ENCODE results near the gene ADAMTS8. TPM values are rescaled to one million over a fixed set of nuclear protein-coding genes. Genes with fewer than 3 reads are reported as not detected.

The ADAMTS8 gene
- total and polyA plus RNA-seq, 2 donors (not counting 3 experiments of a cell fraction or from before 2014, with no cell fraction given), result not detected

DNA sequence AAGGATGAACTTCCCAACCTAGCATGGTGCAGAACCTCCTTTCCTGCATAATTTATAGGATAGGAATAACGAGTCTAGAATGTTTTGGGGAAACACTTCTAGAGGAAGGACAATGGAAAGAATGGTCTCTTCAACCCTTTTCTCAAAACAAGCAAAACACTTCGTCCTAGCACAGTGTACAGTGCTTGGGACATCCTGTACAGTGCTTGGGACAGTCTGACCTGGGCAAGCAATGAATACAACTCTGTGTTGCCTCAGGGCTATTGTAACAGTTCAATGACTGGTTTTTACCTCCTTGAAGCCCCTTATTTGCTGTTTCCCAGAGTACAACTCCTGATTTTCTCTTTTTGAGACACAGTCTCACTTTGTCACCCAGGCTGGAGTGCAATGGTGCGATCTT is 1.6 kb upstream of the ADAMTS8 start:
- Histone ChIP-seq H2AFZ (ENCODE audit: low read depth, low read length) (no peak overlapping the region), H3K27me3 (ENCODE audit: control insufficient read depth in 2 of 2, insufficient read depth in 2 of 2, low read length in 2 of 2) (peaks cover 42 to 48% of the 10 kb centered on the region in 2 experiments)
- TF ChIP-seq, protein P1, sequence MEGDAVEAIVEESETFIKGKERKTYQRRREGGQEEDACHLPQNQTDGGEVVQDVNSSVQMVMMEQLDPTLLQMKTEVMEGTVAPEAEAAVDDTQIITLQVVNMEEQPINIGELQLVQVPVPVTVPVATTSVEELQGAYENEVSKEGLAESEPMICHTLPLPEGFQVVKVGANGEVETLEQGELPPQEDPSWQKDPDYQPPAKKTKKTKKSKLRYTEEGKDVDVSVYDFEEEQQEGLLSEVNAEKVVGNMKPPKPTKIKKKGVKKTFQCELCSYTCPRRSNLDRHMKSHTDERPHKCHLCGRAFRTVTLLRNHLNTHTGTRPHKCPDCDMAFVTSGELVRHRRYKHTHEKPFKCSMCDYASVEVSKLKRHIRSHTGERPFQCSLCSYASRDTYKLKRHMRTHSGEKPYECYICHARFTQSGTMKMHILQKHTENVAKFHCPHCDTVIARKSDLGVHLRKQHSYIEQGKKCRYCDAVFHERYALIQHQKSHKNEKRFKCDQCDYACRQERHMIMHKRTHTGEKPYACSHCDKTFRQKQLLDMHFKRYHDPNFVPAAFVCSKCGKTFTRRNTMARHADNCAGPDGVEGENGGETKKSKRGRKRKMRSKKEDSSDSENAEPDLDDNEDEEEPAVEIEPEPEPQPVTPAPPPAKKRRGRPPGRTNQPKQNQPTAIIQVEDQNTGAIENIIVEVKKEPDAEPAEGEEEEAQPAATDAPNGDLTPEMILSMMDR (IDR thresholded peaks at IDR 0.05; ENCODE audit: extremely low read depth in 1 of 2, insufficient read depth in 1 of 2, low read depth in 1 of 2, low read length in 2 of 2), result no peak
- TF ChIP-seq POLR2AphosphoS5 (IDR thresholded peaks at IDR 0.05; ENCODE audit: insufficient read depth, low read depth, low read length) (no peak), FOS (IDR thresholded peaks at IDR 0.05; ENCODE audit: borderline replicate concordance, insufficient read depth, low read length) (no peak), EZH2 (IDR thresholded peaks at IDR 0.05; ENCODE audit: borderline replicate concordance, low read depth, low read length, severe bottlenecking) (no peak), JUN (IDR thresholded peaks at IDR 0.05; ENCODE audit: borderline replicate concordance, insufficient read depth, insufficient read length, low read depth) (no peak), GATA2 (IDR thresholded peaks at IDR 0.05; ENCODE audit: insufficient read depth, insufficient read length, low read depth, low read length) (no peak)

More for the DNA sequence above, 1.6 kb upstream of the ADAMTS8 start:
- H3K9me1 ChIP-seq (replicated peaks; ENCODE audit: control insufficient read depth, extremely low read depth, insufficient read depth, low read length), result no peaks in the 10 kb centered on the region
- DNase-seq (ENCODE audit: low read depth, low spot score) (no peak), FAIRE-seq (no peak)
- no peaks in the 10 kb centered on the region for H3K36me3 ChIP-seq (ENCODE audit: control insufficient read depth in 2 of 2, extremely low read depth in 1 of 2, insufficient read depth in 2 of 2, low read length in 2 of 2)
- H3K79me2 ChIP-seq (ENCODE audit: control insufficient read depth, insufficient read depth, low read length), result no peaks in the 10 kb centered on the region
- no peak overlapping the region for H3K4me3 ChIP-seq (replicated peaks in 1 of 3; ENCODE audit: insufficient read depth in 1 of 3, low read depth in 1 of 3, low read length in 3 of 3)
- H3K4me1 ChIP-seq (ENCODE audit: control insufficient read depth, extremely low read depth, insufficient read depth, low read length), result no peaks in the 10 kb centered on the region
- POLR2A ChIA-PET, result no interaction called here
- no peaks in the 10 kb centered on the region for H3K9me3 ChIP-seq (replicated peaks; ENCODE audit: control insufficient read depth, insufficient read depth, low read length)
- H3K9ac ChIP-seq (replicated peaks; ENCODE audit: extremely low read depth, insufficient read depth, low read length), result no peak overlapping the region
- CTCF ChIA-PET, result interaction anchor here (1.1 to 12.3 kb wide), 11 partner anchors 40 to 1244 kb away, joined by 3 to 464 read pairs (median 17); partner anchors contain the start of gene SNX19
- H3K4me2 ChIP-seq (ENCODE audit: insufficient read depth, low read length), result no peak overlapping the region
- intact Hi-C loops (cut with micrococcal nuclease), result loop anchor here (5.0 kb wide), 1 partner anchor 118 kb away; the partner anchor contains the start of gene ZBTB44
- no peaks in the 10 kb centered on the region for H4K20me1 ChIP-seq (replicated peaks; ENCODE audit: control insufficient read depth, extremely low read depth, insufficient read depth, low read length)
- no peak overlapping the region for H3K27ac ChIP-seq (ENCODE audit: insufficient read depth, low read depth, low read length)
- no TSS peak for BruUV-seq (replicated peaks)
- dilution Hi-C loops (cut with MboI; ENCODE audit: extremely low pct_ligation_motif_present, low sequenced_read_pairs), result loop anchor here (25.0 kb wide), 1 partner anchor 432 kb away; no protein-coding TSS in a partner anchor

All from endothelial cell of umbilical vein (primary cell).